Keratinocyte (primary cell): ENCODE results near the gene ERH.

ENCODE experiments used
- EZH2 ChIP-seq: IDR thresholded peaks from one replicate; pipeline ENCODE4 v1.6.1; 2012; ENCODE audit warnings: inconsistent platforms, mild to moderate bottlenecking, low read length, moderate library complexity
- TF ChIP-seq, protein P1 (sequence below), 3 experiments: IDR thresholded peaks in 1 of 3; conservative IDR thresholded peaks in 1 of 3; optimal IDR thresholded peaks in 1 of 3; 2 replicates in 2 of 3; 3 replicates in 1 of 3; pipeline versions ENCODE3 to v1.5.1; 2011; ENCODE audit warnings: low read length in 3 of 3, mild to moderate bottlenecking in 3 of 3, moderate library complexity in 2 of 3, control low read depth in 1 of 3, inconsistent platforms in 1 of 3; ENCODE audit not compliant: insufficient read depth in 2 of 3; ENCODE audit errors: extremely low read depth in 1 of 3

DNA sequence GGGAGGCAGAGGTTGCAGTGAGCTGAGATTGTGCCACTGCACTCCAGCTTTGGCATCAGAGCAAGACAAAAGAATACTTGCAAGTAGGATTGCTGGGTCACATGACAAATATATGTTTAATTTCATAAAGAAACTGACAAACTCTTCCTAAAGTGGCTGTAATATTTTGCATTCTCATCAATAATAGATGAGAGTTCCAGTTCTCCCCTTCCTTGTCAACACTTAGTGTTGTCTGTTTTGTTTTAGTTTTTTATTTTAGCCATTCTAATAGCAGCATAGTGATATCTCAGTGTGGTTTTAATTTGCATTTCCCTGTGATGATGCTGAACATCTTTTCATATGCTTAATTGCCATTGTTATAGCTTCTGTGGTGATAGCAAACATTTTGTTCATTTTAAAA lies 31.5 kb upstream of the ERH start:
- TF ChIP-seq, protein P1, sequence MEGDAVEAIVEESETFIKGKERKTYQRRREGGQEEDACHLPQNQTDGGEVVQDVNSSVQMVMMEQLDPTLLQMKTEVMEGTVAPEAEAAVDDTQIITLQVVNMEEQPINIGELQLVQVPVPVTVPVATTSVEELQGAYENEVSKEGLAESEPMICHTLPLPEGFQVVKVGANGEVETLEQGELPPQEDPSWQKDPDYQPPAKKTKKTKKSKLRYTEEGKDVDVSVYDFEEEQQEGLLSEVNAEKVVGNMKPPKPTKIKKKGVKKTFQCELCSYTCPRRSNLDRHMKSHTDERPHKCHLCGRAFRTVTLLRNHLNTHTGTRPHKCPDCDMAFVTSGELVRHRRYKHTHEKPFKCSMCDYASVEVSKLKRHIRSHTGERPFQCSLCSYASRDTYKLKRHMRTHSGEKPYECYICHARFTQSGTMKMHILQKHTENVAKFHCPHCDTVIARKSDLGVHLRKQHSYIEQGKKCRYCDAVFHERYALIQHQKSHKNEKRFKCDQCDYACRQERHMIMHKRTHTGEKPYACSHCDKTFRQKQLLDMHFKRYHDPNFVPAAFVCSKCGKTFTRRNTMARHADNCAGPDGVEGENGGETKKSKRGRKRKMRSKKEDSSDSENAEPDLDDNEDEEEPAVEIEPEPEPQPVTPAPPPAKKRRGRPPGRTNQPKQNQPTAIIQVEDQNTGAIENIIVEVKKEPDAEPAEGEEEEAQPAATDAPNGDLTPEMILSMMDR (optimal IDR thresholded peaks at IDR 0.05 in 1 of 3, IDR thresholded peaks at IDR 0.05 in 1 of 3, conservative IDR thresholded peaks at IDR 0.05 in 1 of 3; ENCODE audit: extremely low read depth in 1 of 3, insufficient read depth in 2 of 3, low read length in 3 of 3), result no peak
- TF ChIP-seq EZH2, result no peak
